NCI-H460 (cell line): ENCODE data around the gene PTPRT. TPM values are rescaled to one million over a fixed set of nuclear protein-coding genes. Genes with fewer than 3 reads are reported as not detected.

Source experiments
- DNase-seq: peaks from one replicate; pipeline ENCODE4 v3.0.0-alpha.2; 2016; ENCODE audit warnings: low read depth; ENCODE audit errors: extremely low read depth
- total RNA-seq: library from RNA; depleted of rRNA; stranded (reverse); fragments of >200 nt; shearing (Covaris generic); gene quantifications from 2 replicates; pipeline ENCODE4 v1.2.3, GENCODE V29; 2014

Gene PTPRT
- total RNA-seq, 1 experiment from 2014 or later, result not detected

- no peak for DNase-seq
Observed at GRCh38 chr20:42112161-42112560, 1077.5 kb downstream of the PTPRT start.

- DNase-seq, result no peak
Observed at GRCh38 chr20:42111349-42111748, 1078.4 kb downstream of the PTPRT start.

GRCh38 chr20:42110301-42110700 lies 1079.4 kb downstream of the PTPRT start:
- DNase-seq, result no peak

GRCh38 chr20:42102000-42102399 lies 1087.7 kb downstream of the PTPRT start:
- DNase-seq, result no peak

- DNase-seq, result no peak
Observed at GRCh38 chr20:42100137-42100704, 1089.5 kb downstream of the PTPRT start.

GRCh38 chr20:42099101-42099500 lies 1090.6 kb downstream of the PTPRT start:
- no peak for DNase-seq

GRCh38 chr20:42098418-42098817 lies 1091.3 kb downstream of the PTPRT start:
- no peak for DNase-seq

- no peak for DNase-seq
Observed at GRCh38 chr20:42097741-42098140, 1092.0 kb downstream of the PTPRT start.

GRCh38 chr20:42095221-42095620 lies 1094.5 kb downstream of the PTPRT start:
- no peak for DNase-seq

- no peak for DNase-seq
Observed at GRCh38 chr20:42093542-42094440, 1095.9 kb downstream of the PTPRT start.

GRCh38 chr20:42093041-42093440 lies 1096.7 kb downstream of the PTPRT start:
- no peak for DNase-seq

- no peak for DNase-seq
Observed at GRCh38 chr20:42085366-42085765, 1104.3 kb downstream of the PTPRT start.

GRCh38 chr20:42083280-42083679 lies 1106.4 kb downstream of the PTPRT start:
- DNase-seq, result no peak

- DNase-seq, result no peak
Observed at GRCh38 chr20:42082611-42083010, 1107.1 kb downstream of the PTPRT start.

GRCh38 chr20:42080956-42081355 lies 1108.8 kb downstream of the PTPRT start:
- DNase-seq, result no peak

GRCh38 chr20:42074944-42075343 lies 1114.8 kb downstream of the PTPRT start:
- no peak for DNase-seq

GRCh38 chr20:42067596-42067995 lies 1122.1 kb downstream of the PTPRT start:
- DNase-seq, result no peak

GRCh38 chr20:42067174-42067573 lies 1122.5 kb downstream of the PTPRT start:
- DNase-seq, result no peak

GRCh38 chr20:42063141-42063540 lies 1126.6 kb downstream of the PTPRT start:
- DNase-seq, result no peak

- DNase-seq, result no peak
Observed at GRCh38 chr20:42053350-42053749, 1136.4 kb downstream of the PTPRT start.

GRCh38 chr20:42051921-42052320 lies 1137.8 kb downstream of the PTPRT start:
- no peak for DNase-seq
